NOMO-1 (cell line): ENCODE data around the gene COL4A5.

Experiments
- DNase-seq, 2 experiments: peaks; one replicate each; lab custom pipeline; 2025; ENCODE audit not compliant: unreplicated experiment in 2 of 2; lab: John Stamatoyannopoulos, UW

Gene COL4A5

DNA sequence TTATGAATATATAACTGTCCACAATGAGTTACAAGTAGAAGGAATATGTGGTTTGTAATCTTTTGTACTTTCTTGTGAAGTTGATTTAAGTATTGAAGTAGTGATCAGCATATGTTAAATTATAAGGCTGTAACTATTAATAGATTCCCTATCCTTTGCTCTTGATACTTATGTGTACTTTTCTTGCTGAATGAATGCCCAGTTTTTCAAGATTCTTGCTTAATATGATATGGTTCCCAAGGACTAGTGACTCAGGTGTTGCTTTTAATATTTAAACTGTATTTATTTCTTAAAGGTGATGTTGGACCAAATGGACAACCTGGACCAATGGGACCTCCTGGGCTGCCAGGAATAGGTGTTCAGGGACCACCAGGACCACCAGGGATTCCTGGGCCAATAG is 175.0 kb downstream of the COL4A5 start:
- no peak for DNase-seq

DNA sequence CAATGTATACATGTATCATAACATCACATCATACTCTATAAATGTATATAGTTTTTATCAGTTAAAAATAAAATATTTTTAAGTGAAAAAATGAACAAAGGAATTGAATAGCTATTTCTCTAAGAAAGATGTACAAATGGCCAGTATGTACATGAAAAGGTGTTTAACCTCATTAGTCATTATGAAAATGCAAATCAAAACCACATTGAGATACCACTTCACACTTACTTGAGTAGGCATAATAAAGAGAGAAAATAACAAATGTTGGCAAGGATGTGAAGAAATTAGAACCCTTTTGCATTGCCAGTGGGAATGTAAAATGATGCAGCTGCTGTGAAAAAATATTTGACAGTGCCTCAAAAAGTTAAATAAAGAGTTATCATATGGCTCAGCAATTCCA is 201.2 kb downstream of the COL4A5 start:
- no peak for DNase-seq

DNA sequence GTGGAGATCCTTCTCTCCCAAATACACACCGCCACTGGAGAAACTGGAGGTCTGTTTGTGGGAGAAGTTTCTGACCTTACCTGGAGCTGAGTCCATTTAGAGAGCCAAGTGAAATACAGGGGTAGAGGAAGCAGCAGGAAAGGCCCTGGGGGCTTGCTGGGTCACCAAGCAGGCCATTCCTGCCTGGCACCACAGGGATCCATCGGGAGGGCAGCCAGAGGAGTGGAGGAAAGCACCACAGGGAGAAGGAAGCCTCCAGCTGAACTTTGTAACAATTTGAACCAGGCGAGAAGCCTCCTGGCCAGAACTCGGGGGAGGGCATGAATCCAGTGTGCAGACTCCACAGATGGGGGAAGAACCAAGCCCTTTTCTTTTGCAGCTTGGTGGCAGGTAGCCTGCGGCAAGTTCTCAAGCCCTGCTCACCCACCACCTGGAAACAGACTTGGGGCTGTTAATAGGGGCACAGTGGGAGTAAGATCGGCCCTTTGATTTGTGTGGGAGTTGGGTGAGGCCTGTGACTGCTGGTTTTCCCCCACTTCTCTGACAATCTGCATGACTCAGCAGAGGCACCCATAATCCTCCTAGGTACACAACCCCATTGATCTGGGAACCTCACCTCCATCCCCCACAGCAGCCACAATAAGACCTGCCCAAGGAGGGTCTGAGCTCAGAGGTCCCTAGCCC is 202.1 kb downstream of the COL4A5 start:
- no peak for DNase-seq

DNA sequence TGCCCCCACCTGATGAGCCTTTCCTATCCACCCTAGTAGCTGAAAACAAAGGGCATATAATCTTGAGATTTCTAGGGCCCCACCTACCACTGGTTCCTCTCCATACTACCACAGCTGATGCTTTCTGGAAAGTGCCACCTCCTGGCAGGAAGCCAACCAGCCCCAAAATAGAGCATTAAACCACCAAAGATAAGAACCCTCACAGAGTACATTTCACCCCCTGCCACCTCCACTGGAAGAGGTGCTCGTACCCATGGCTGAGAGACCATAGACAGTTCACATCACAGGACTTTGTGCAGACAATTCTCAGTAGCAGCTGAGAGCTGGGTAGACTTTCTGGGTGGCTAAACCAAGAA is 202.6 kb downstream of the COL4A5 start:
- no peak for DNase-seq

DNA sequence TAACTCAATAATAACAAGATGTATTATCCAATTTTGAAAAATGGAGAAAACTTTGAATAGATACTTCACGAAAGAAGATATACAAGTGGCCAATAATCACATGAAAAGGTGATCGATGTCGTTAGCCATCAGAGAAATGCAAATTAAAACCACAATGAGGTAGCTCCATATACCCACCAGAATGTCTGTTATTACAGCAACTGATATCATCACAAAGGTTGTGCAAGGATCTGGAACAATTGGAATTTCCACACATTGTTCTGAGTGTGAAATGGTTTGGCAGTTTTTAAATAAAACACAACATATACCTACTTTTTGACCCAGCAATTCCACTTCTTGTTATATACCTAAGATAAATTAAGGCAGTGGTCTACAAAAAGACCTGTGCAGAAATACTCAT is 225.1 kb downstream of the COL4A5 start:
- no peak for DNase-seq

DNA sequence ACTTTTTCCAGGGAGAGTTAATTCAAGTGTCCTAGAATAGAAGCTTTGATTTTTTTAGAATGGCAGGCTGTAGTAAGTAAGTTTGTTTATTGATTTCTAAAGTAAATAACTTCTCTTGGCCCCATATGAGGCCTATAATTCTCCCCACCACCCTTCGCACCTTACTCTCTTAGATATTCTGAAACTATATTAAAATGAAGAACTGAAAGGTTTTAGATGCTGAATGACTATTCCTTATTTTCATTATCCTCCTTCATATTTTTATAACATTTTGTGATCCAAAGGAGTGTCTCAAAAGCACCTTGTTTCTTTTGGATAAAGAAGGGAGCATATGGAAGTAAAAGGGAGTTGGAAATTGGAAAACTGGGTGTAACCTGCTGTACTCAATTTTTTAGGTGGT is 226.5 kb downstream of the COL4A5 start:
- no peak for DNase-seq

DNA sequence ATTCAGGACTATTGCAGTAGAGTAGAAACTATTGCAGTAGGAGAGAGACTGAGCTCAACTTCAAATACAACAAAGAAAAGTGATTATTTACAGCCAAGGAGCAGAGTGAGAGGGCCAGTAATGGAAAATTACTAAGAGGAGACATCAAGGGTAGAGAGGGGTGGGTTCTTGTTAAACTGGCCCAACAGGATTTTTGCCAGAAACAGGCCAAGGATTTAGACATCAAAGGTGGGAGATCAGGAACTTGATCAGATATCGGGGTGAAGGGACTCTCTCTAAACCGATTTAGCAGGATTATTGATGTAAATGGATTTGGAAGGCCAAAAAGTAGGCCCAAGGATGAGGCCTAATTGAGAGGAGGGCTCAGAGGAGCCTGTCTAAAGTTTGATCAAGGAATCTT is 231.9 kb downstream of the COL4A5 start:
- DNase-seq = no peak

DNA sequence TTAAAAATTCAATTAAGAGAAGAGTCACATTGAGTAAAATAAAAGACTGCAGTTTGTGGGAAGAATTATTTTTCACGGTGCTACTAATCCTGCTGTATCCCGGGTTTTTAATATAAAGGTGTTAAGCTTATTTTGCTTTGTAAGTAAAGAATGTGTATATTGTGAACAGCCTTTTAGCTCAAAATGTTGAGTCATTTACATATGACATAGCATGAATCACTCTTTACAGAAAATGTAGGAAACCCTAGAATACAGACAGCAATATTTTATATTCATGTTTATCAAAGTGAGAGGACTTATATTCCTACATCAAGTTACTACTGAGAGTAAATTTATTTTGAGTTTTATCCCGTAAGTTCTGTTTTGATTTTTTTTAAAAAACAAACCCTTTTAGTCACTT is 257.1 kb downstream of the COL4A5 start:
- DNase-seq = no peak

DNA sequence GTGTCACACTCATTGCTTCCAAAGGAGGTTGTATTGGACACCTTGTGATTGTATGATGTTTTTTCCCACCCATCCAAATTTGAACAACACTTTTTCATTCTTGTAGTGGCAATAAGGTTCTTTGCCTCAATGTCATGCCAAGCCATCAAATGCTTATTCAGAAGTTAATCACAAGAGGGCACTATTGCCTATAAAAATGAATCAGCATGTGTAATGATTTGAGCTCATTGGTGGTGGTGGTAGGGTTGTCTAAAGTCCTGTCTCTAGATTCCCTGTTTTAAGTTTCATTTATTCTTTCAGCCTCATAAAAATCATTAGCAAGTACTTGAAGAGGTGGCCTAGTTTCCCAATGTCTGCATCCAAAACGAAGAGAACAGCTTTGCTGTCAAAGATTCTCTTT is 259.7 kb downstream of the COL4A5 start:
- DNase-seq = peak in 1 of 2 experiments; percentile 40

DNA sequence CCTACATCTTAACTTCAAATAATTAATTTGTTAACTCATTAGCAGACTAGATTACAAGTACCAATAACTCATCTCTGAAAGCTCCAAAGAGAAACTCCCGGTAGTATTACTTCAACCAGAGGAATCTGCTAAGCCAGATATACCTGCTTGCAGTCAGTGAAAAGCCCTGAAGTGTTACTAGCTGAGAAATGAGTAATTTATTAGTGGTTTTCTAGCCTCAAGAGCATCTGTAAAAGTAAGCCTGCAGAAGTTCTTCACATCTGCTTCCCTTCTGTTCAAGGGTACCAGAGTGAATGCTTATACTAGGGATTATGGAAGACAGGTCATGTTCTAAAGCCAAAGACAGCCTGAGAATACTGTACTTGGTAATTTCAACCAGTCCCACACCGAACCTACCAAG is 262.0 kb downstream of the COL4A5 start:
- DNase-seq = no peak

DNA sequence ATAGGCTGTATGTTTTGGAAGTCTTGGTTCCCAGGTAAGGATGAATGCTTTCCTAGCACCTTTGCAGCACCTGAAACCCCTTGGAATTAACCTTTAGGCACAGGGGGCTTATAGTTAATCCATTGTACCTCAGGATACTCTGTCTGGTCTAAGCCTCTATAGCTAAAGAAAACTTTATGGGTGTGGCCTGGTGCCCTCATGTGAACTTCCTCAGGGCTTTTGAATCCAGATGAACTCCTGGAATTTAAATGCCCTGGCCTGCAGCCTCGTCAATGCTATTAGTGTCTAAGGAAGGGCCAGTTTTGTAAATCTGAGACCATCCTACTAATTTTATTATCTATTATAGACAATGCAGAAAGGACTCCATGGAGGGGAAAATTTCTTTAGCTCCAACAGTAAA is 262.9 kb downstream of the COL4A5 start:
- no peak for DNase-seq

DNA sequence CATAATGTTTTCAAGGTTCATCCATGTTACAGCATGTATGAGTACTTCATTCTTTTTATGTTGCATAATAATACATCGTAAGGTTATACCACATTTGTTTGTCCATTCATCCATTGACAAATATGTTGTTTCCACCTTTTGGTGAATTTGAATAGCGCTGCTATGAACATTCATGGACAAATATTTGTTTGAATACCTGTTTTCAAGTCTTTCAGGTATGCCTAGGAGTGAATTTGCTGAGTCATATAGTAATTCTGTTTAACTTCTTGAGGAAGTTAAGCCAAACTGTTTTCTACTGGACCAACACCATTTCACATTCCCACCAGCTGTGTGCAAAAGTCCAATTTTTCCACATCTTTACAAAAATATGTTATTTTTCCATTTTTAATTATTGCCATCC is 265.2 kb downstream of the COL4A5 start:
- no peak for DNase-seq

DNA sequence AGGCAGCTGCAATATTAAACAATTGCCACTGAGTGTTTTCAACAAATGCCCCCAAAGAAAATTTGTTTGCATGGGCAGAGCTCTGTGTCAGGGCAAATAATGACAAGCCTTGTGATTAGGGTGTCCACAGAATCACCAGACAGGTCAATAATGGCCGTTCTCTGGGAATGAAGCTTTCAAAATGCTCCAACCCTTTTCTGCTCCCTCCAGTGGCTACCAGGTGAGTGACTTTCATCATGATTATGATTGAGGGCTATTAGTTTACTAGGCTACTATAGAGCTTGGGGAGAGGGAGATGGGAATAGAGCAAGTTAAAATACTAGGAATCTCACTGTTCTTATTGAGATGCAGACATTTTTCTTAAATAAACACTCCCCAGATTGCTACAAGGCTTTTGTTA is 273.2 kb downstream of the COL4A5 start:
- DNase-seq = no peak

DNA sequence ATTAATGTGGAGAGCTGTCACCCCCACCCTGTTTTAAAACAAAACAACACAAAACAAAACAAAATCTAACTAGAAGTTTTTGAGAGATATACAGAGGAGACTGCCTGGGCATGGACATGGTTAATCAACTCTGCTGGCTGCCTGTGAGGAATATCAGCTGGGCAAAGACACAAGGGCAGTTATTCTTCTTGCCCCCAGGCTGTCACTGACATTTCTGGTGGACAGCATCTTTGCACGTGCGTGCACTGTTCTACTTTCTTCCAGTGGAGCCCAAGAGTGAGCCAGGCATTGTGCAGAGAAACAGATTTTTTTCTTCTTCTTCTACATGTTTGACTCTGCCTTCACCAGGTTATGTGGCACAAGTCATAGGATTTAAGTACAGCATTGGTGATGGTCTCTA is 282.9 kb downstream of the COL4A5 start:
- no peak for DNase-seq

DNA sequence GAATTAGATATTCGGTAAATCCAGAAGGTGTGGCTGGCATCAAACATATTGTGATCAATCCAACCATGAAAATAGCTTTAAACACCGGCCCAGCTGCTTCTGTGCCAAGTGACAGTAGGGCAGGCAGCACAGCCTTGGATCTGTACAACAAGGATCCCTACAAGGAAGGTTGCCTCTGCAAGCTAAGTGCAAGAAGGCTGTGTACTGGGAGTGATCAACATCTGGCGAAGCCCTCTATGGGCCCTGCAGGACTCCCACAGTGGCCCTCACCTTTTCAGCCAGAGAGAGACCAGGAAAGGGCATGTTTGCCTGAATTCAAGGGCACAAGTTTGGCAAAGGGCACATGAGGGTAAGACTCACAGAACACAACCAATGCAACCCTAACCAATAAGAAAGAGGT is 287.1 kb downstream of the COL4A5 start:
- no peak for DNase-seq

DNA sequence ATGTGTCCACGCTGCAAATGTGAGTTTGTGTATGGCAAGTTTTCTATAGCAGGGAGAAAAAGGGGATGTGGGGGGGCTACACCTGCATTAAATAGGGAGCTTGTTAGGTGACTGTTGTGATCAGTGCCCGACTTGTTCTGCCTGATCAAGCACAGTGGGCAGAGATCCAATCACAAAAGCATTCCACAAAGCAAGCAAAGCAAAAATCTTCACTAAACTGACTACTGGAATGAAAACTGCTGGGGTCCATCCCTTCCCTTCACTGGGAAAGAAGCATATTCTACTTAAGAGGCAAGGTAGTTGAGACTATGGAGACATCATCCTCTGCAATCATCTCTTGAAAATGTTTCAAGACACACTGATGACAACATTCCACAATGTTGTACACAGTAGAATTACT is 291.5 kb downstream of the COL4A5 start:
- DNase-seq = no peak

DNA sequence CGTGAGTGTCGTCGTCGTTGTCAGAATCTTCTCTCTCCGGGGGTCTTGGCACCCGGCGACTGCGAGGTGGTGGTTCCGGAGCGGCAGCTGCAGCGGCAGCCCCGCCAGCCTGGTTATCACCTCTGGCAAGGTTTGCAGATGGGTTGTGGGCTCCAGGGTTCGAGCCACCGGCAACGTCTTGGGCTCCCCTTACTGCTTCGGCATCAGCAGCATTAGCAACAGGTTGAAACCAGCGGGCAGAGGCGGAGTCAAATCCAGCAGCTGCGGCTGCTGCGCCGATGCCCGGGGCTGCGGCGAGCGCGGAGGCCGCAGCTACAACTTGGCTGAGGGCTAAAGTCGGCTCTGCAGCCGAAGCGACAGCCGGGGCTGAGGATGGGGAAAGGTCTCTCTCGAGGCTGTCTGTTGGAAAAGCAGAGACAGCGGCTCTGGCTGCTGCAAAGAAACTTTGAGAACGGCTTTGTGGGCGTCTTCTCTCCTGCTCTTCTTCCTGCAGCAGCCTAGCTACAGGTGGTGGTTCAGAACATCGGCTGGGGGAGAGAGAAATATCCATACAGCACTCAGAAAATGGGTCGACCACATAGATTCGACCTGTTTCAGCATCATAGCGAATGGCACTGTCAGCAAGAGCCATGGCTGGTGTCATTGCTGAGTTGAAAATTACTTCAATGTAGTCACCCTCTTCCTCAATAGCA is 293.1 kb downstream of the COL4A5 start:
- no peak for DNase-seq

DNA sequence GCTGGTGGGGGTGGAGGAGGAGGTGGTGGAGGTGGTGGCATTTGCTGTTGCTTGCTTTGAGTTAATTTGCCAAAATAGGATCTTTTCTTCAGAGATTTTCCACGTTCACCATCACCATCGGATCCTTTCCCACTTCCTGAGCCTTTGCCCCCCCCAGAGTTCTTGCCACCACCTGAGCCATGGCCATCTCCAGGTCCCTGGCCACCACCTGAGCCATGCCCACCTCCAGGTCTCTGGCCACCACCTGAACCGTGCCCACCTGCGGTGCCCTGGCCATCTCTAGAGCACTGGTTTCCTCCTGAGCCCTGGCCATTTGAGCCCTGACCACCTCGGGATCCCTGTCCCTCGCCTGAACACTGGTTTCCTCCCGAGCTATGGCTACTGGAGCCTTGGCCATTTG is 294.8 kb downstream of the COL4A5 start:
- no peak for DNase-seq

DNA sequence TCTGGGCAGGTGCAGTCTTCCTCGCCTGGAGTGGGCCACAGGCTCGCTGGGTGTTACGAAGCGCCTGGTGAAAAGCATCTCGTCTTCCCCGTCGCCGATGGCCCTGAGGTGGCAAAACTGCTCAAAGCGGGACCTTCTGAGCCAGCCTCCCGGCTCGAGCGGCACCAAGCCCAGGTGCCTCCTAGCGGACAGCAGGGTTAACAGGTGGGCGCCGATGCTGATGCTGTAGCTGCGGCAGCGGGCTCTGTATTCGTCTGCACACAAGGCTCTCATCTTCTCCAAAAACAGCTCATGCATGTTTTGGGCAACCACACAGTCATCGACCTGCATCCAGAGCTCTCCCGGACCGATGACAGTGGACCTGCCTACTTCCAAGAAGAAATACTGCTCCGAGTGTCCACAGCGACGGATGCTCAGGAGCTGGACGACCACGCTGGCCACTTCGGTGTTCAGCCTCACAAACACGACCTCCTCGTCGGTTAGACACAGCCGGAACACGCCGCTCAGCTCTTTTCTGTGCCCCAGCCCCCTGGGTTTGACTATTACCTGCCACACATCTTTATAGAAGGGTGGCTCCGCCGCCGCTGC is 295.5 kb downstream of the COL4A5 start:
- no peak for DNase-seq

DNA sequence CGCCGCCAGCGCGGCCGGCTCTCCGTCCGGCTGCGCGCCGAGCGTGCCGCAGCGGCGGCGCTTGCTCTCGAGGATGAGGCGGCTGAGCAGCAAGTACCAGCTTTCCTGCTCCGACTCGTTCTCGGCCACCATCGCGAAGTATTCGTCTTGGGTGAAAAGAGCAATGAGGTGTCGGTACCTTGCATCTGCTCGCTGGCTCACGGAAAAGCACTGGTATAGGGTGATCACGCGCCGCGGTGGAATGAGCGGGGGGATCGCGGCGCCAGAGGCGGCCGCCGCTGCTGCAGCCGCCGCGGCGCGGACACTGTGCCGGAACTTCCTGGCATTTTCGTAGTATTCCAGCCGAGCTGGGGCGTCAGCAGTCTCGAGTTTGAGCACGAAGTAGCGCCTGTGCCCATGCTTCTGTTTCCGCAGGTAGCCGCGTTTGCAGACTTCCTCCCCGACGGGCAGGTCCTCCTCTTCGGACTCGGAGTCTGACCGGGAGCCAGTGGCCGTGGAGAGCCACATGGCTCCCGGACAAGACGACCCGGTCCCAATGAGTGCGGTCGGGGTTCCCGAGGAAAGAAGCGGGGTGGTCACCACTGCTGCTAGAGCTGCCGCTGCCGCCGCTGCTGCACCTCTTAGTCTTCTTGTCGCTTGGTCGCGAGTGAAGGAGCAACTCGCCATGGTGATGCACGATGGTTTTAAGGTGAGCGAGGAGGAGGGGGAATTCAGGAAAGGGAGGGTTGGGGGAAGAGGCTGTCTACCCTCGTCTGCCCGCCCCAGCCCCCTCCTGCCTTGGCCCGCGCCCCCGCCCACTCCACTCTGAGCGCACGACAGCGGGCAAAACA is 296.3 kb downstream of the COL4A5 start:
- DNase-seq = no peak
